Thoracic aorta (tissue), 2 donors: ENCODE results near the gene MLLT11. TPM values are rescaled to one million over a fixed set of nuclear protein-coding genes. Genes with fewer than 3 reads are reported as not detected.

Source experiments
- ATAC-seq: fragments of 150-250 bp; one replicate; pipeline ENCODE4 v1.8.0; 2017; ENCODE audit warnings: low read depth; ENCODE audit not compliant: insufficient number of reproducible peaks, low FRiP score
- DNase-seq: peaks from one replicate; pipeline ENCODE4 v3.0.0-alpha.2; 2020; ENCODE audit warnings: low spot score
- H3K27ac ChIP-seq, 2 donors: fragments of 200-600 bp; sonication (generic); 1 replicate in 1 of 2; 2 replicates in 1 of 2; pipeline ENCODE4 v1.5.1; 2016; ENCODE audit warnings: mild to moderate bottlenecking in 2 of 2, moderate library complexity in 2 of 2
- H3K27me3 ChIP-seq: fragments of 200-600 bp; sonication (generic); replicated peaks from 2 replicates; pipeline ENCODE4 v1.6.0; 2016; ENCODE audit warnings: mild to moderate bottlenecking; ENCODE audit not compliant: insufficient read depth
- H3K36me3 ChIP-seq: fragments of 200-600 bp; sonication (generic); one replicate; pipeline ENCODE4 v1.5.1; 2016
- H3K4me1 ChIP-seq, 2 donors: fragments of 200-600 bp; sonication (generic); 1 replicate in 1 of 2; 2 replicates in 1 of 2; pipeline versions ENCODE4 v1.5.1 to v1.6.0; 2016; ENCODE audit warnings: low read depth in 2 of 2, mild to moderate bottlenecking in 1 of 2; ENCODE audit not compliant: control insufficient read depth in 1 of 2
- H3K4me3 ChIP-seq: fragments of 200-600 bp; sonication (generic); 2 replicates; pipeline ENCODE4 v1.5.1; 2016; ENCODE audit warnings: mild to moderate bottlenecking
- H3K9me3 ChIP-seq: fragments of 200-600 bp; sonication (generic); 2 replicates; pipeline ENCODE4 v1.5.1; 2016
- total RNA-seq, 2 donors: library from RNA; depleted of rRNA; stranded (reverse); fragments of >200 nt; gene quantifications; one replicate each; pipeline versions ENCODE4 v1.1.0 to v1.2.3, GENCODE V29; 2016
- TF ChIP-seq, protein P1 (sequence below): fragments of 200-600 bp; sonication (generic); IDR thresholded peaks from one replicate; pipeline ENCODE4 v1.5.1; 2019; ENCODE audit warnings: antibody characterized with exemption

Gene MLLT11
- total RNA-seq, 2 donors from 2014 or later = 1.2 to 3.1 TPM

DNA sequence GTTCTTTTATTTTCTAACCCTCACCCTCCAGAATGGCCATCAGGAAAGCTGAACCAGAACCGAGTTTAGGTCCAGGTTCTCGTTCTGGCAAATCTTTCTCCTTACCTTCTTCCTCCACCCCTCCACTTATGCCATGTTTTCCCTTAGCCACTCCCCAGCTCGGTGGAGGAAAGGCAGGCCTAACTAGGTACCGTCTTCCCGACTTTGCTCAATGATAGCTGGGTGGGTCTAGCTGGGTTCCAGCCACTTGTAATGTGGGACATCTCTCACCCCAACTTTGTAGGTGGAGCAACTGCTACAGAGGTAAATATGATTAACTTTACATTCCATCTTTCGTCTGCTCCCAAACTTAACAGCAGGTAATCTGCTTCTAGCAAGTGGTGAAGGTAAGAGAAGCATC is 23.2 kb upstream of the MLLT11 start:
- Histone ChIP-seq H3K4me3 (no peak overlapping the region), H3K4me1 (no peaks in the 10 kb centered on the region), H3K36me3 (peaks cover 13% of the 10 kb centered on the region), H3K9me3 (no peaks in the 10 kb centered on the region), H3K27me3 (no peaks in the 10 kb centered on the region), H3K27ac (no peak overlapping the region)
- DNase-seq (no peak), ATAC-seq (no peak)
- TF ChIP-seq, protein P1, sequence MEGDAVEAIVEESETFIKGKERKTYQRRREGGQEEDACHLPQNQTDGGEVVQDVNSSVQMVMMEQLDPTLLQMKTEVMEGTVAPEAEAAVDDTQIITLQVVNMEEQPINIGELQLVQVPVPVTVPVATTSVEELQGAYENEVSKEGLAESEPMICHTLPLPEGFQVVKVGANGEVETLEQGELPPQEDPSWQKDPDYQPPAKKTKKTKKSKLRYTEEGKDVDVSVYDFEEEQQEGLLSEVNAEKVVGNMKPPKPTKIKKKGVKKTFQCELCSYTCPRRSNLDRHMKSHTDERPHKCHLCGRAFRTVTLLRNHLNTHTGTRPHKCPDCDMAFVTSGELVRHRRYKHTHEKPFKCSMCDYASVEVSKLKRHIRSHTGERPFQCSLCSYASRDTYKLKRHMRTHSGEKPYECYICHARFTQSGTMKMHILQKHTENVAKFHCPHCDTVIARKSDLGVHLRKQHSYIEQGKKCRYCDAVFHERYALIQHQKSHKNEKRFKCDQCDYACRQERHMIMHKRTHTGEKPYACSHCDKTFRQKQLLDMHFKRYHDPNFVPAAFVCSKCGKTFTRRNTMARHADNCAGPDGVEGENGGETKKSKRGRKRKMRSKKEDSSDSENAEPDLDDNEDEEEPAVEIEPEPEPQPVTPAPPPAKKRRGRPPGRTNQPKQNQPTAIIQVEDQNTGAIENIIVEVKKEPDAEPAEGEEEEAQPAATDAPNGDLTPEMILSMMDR = no peak

DNA sequence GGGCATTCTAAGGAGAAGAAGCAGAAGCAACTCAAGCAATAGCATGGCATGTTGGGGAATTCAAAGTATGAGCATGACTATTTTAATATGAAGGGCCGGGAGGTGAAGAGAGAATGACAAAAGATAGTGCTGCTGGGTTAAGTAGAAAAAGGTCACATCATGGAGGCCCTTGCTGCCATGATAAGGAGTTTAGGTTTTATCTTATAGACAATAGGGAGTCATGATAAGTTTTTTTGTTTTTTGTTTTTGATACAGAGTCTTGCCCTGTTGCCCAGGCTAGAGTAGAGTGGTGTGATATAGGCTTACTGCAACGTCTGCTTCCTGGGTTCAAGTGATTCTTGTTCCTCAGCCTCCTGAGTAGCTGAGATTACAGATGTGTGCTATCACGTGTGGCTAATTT is 20.7 kb upstream of the MLLT11 start:
- no peaks in the 10 kb centered on the region for H3K27me3 ChIP-seq
- H3K27ac ChIP-seq = no peak overlapping the region
- no peaks in the 10 kb centered on the region for H3K9me3 ChIP-seq
- H3K36me3 ChIP-seq = no peaks in the 10 kb centered on the region
- ATAC-seq = no peak
- no peak for DNase-seq
- no peak overlapping the region for H3K4me3 ChIP-seq
- H3K4me1 ChIP-seq = no peaks in the 10 kb centered on the region
- TF ChIP-seq, protein P1 = no peak

DNA sequence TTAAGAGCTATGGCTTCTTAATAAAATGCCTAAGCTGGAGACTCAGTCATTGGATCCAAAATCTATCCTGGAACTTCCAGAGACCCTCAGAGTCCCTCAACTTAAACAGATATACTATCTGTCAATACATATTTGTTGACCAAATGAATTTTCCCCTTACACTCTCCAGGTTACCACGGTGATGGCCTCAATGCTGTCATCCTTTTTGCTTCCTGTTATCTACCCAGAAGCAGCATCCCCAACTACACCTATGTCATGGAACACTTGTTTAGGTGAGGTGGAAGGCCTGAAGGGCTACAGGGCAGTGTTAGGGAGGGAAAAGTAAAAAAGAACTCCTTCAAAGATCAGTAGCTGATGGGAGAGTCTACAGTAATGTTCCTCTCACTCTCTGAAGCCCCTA is 17.0 kb upstream of the MLLT11 start:
- no peaks in the 10 kb centered on the region for H3K27me3 ChIP-seq
- no peak overlapping the region for H3K4me3 ChIP-seq
- TF ChIP-seq, protein P1 = no peak
- no peak for DNase-seq
- no peak for ATAC-seq
- H3K9me3 ChIP-seq = no peaks in the 10 kb centered on the region
- no peaks in the 10 kb centered on the region for H3K36me3 ChIP-seq
- no peak overlapping the region for H3K27ac ChIP-seq
- H3K4me1 ChIP-seq = peaks cover 5 to 6% of the 10 kb centered on the region in 2 donors

DNA sequence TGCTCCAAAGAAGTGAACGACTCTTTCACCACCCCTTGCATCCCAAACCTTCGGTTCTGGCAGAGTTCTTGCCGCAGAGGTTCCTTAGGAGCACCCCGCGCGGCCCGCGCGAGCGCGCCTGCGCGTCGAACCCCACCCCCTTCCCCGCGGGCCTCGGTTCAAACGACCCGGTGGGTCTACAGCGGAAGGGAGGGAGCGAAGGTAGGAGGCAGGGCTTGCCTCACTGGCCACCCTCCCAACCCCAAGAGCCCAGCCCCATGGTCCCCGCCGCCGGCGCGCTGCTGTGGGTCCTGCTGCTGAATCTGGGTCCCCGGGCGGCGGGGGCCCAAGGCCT is 12.6 kb upstream of the MLLT11 start, which contains the start of gene C1orf56:
TSS of gene C1orf56 (plus strand) at position 161 of the 334 bp plus-strand sequence. CDS start at position 258, 97 bp downstream.
- Histone ChIP-seq H3K36me3 (peaks cover 8% of the 10 kb centered on the region), H3K9me3 (no peaks in the 10 kb centered on the region), H3K27ac (peak within 1 kb of the TSS; percentile 83 to 89), H3K4me1 (peaks cover 13 to 27% of the 10 kb centered on the region in 2 donors), H3K27me3 (no peaks in the 10 kb centered on the region), H3K4me3 (peak within 1 kb of the TSS; percentile 95)
- DNase-seq (no peak), ATAC-seq (peak; percentile 48)
- TF ChIP-seq, protein P1 = no peak

DNA sequence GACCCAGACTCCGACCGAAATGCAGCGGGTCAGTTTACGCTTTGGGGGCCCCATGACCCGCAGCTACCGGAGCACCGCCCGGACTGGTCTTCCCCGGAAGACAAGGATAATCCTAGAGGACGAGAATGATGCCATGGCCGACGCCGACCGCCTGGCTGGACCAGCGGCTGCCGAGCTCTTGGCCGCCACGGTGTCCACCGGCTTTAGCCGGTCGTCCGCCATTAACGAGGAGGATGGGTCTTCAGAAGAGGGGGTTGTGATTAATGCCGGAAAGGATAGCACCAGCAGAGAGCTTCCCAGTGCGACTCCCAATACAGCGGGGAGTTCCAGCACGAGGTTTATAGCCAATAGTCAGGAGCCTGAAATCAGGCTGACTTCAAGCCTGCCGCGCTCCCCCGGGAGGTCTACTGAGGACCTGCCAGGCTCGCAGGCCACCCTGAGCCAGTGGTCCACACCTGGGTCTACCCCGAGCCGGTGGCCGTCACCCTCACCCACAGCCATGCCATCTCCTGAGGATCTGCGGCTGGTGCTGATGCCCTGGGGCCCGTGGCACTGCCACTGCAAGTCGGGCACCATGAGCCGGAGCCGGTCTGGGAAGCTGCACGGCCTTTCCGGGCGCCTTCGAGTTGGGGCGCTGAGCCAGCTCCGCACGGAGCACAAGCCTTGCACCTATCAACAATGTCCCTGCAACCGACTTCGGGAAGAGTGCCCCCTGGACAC is 12.1 kb upstream of the MLLT11 start:
- ATAC-seq = peak; percentile 61
- TF ChIP-seq, protein P1 = peak; percentile 52
- H3K27me3 ChIP-seq = no peaks in the 10 kb centered on the region
- peak overlapping the region; percentile 83 to 89 for H3K27ac ChIP-seq
- peaks cover 13 to 27% of the 10 kb centered on the region in 2 donors for H3K4me1 ChIP-seq
- peaks cover 13% of the 10 kb centered on the region for H3K36me3 ChIP-seq
- DNase-seq = peak; percentile 20
- no peaks in the 10 kb centered on the region for H3K9me3 ChIP-seq
- peak overlapping the region; percentile 95 for H3K4me3 ChIP-seq
